ENCODE data around the gene ARRB2. TPM values are rescaled to one million over a fixed set of nuclear protein-coding genes. Genes with fewer than 3 reads are reported as not detected.

Gene ARRB2
- total and polyA plus RNA-seq, 2 experiments from 2014 or later, result 37.3 to 45.0 TPM

- TF ChIP-seq, protein P1, sequence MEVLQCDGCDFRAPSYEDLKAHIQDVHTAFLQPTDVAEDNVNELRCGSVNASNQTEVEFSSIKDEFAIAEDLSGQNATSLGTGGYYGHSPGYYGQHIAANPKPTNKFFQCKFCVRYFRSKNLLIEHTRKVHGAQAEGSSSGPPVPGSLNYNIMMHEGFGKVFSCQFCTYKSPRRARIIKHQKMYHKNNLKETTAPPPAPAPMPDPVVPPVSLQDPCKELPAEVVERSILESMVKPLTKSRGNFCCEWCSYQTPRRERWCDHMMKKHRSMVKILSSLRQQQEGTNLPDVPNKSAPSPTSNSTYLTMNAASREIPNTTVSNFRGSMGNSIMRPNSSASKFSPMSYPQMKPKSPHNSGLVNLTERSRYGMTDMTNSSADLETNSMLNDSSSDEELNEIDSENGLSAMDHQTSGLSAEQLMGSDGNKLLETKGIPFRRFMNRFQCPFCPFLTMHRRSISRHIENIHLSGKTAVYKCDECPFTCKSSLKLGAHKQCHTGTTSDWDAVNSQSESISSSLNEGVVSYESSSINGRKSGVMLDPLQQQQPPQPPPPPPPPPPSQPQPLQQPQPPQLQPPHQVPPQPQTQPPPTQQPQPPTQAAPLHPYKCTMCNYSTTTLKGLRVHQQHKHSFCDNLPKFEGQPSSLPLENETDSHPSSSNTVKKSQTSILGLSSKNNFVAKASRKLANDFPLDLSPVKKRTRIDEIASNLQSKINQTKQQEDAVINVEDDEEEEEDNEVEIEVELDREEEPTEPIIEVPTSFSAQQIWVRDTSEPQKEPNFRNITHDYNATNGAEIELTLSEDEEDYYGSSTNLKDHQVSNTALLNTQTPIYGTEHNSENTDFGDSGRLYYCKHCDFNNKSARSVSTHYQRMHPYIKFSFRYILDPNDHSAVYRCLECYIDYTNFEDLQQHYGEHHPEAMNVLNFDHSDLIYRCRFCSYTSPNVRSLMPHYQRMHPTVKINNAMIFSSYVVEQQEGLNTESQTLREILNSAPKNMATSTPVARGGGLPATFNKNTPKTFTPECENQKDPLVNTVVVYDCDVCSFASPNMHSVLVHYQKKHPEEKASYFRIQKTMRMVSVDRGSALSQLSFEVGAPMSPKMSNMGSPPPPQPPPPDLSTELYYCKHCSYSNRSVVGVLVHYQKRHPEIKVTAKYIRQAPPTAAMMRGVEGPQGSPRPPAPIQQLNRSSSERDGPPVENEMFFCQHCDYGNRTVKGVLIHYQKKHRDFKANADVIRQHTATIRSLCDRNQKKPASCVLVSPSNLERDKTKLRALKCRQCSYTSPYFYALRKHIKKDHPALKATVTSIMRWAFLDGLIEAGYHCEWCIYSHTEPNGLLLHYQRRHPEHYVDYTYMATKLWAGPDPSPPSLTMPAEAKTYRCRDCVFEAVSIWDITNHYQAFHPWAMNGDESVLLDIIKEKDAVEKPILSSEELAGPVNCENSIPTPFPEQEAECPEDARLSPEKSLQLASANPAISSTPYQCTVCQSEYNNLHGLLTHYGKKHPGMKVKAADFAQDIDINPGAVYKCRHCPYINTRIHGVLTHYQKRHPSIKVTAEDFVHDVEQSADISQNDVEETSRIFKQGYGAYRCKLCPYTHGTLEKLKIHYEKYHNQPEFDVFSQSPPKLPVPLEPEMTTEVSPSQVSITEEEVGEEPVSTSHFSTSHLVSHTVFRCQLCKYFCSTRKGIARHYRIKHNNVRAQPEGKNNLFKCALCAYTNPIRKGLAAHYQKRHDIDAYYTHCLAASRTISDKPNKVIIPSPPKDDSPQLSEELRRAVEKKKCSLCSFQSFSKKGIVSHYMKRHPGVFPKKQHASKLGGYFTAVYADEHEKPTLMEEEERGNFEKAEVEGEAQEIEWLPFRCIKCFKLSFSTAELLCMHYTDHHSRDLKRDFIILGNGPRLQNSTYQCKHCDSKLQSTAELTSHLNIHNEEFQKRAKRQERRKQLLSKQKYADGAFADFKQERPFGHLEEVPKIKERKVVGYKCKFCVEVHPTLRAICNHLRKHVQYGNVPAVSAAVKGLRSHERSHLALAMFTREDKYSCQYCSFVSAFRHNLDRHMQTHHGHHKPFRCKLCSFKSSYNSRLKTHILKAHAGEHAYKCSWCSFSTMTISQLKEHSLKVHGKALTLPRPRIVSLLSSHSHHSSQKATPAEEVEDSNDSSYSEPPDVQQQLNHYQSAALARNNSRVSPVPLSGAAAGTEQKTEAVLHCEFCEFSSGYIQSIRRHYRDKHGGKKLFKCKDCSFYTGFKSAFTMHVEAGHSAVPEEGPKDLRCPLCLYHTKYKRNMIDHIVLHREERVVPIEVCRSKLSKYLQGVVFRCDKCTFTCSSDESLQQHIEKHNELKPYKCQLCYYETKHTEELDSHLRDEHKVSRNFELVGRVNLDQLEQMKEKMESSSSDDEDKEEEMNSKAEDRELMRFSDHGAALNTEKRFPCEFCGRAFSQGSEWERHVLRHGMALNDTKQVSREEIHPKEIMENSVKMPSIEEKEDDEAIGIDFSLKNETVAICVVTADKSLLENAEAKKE (CRISPR knock-in tag; IDR thresholded peaks at IDR 0.05), result no peak
- TF ChIP-seq EZH2 (IDR thresholded peaks at IDR 0.05; ENCODE audit: low read depth, unreplicated experiment), result no peak
- no peak for TF ChIP-seq POLR2AphosphoS5 (IDR thresholded peaks at IDR 0.05; ENCODE audit: low read depth)
- TF ChIP-seq ZNF331 (CRISPR knock-in tag; IDR thresholded peaks at IDR 0.05; ENCODE audit: low read depth), result no peak
- TF ChIP-seq, protein P2, sequence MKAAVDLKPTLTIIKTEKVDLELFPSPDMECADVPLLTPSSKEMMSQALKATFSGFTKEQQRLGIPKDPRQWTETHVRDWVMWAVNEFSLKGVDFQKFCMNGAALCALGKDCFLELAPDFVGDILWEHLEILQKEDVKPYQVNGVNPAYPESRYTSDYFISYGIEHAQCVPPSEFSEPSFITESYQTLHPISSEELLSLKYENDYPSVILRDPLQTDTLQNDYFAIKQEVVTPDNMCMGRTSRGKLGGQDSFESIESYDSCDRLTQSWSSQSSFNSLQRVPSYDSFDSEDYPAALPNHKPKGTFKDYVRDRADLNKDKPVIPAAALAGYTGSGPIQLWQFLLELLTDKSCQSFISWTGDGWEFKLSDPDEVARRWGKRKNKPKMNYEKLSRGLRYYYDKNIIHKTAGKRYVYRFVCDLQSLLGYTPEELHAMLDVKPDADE (IDR thresholded peaks at IDR 0.05), result no peak
- TF ChIP-seq EZH2phosphoT487 (IDR thresholded peaks at IDR 0.05; ENCODE audit: unreplicated experiment), result no peak
Observed at GRCh38 chr17:4690745-4691144, 19.7 kb upstream of the ARRB2 start (continued).

- TF ChIP-seq STAT1 (IDR thresholded peaks at IDR 0.05; ENCODE audit: unreplicated experiment) (no peak), NANOG (IDR thresholded peaks at IDR 0.05; ENCODE audit: borderline replicate concordance) (no peak), ZNF114 (CRISPR knock-in tag; IDR thresholded peaks at IDR 0.05) (no peak), POLR2AphosphoS5 (IDR thresholded peaks at IDR 0.05; ENCODE audit: low read depth) (no peak), CREB1 (CRISPR knock-in tag; IDR thresholded peaks at IDR 0.05; ENCODE audit: low read depth) (no peak), REST (IDR thresholded peaks at IDR 0.05; ENCODE audit: unreplicated experiment) (no peak), ZNF331 (CRISPR knock-in tag; IDR thresholded peaks at IDR 0.05; ENCODE audit: low read depth) (no peak)
- peaks cover 66% of the 10 kb centered on the region for H3K36me3 Mint-ChIP-seq (ENCODE audit: low read depth)
- no peak overlapping the region; the same call in 1 of the 2 replicates for H3K27ac Mint-ChIP-seq
Observed at GRCh38 chr17:4691686-4692085, 18.7 kb upstream of the ARRB2 start.

More at GRCh38 chr17:4691686-4692085, 18.7 kb upstream of the ARRB2 start:
- Histone ChIP-seq H4K20me1 (replicated peaks; ENCODE audit: insufficient read depth) (peaks cover 72% of the 10 kb centered on the region), H3K36me3 (ENCODE audit: insufficient read depth) (peaks cover 49% of the 10 kb centered on the region), H2AFZ (no peak overlapping the region), H3K4me3 (no peak overlapping the region), H3K27me3 (ENCODE audit: insufficient read depth) (no peaks in the 10 kb centered on the region), H3K4me1 (ENCODE audit: insufficient read depth) (no peaks in the 10 kb centered on the region), H3F3A (replicated peaks; ENCODE audit: low read depth) (0 out of 2 replicates have a peak, but pooled peaks cover 7% of the 10 kb centered on the region), H3K4me2 (no peak overlapping the region), H3K79me2 (replicated peaks; ENCODE audit: insufficient read depth) (peaks cover 100% of the 10 kb centered on the region), H3K9me2 (ENCODE audit: insufficient read depth) (no peaks in the 10 kb centered on the region), H3K27ac (ENCODE audit: low read depth) (no peak overlapping the region)
- ATAC-seq (no peak), DNase-seq (ENCODE audit: low spot score) (no peak)
- Mint-ChIP-seq H3K9me3 (no peaks in the 10 kb centered on the region), H3K4me3 (no peak overlapping the region), H3K27me3 (ENCODE audit: insufficient read depth, low read depth, poor library complexity) (peaks cover 6% of the 10 kb centered on the region), H3K4me1 (no peaks in the 10 kb centered on the region)
